H9 (cell line): ENCODE measurements around the gene MRPS26. TPM values are rescaled to one million over a fixed set of nuclear protein-coding genes. Genes with fewer than 3 reads are reported as not detected.
A peak's percentile ranks its signal among the peaks of the same experiment; 100 is the strongest.

Source experiments
- DNase-seq: peaks from one replicate; pipeline ENCODE4 v3.0.0-alpha.2; 2017
- H2AFZ ChIP-seq: one replicate; pipeline ENCODE4 v1.6.1; 2013; ENCODE audit warnings: mild to moderate bottlenecking, low read length, control low read depth, moderate library complexity
- H2AK5ac ChIP-seq: 2 replicates; pipeline ENCODE4 v1.6.1; 2013; ENCODE audit warnings: low read length, control low read depth, mixed read lengths; ENCODE audit not compliant: insufficient read length
- H2BK120ac ChIP-seq: one replicate; pipeline ENCODE4 v1.6.1; 2013; ENCODE audit warnings: low read depth, mild to moderate bottlenecking, low read length, control low read depth, inconsistent platforms; ENCODE audit not compliant: poor library complexity, severe bottlenecking
- H2BK12ac ChIP-seq: 2 replicates; pipeline ENCODE4 v1.6.1; 2013; ENCODE audit warnings: low read length, control low read depth, mixed read lengths, low read depth; ENCODE audit not compliant: insufficient read length
- H2BK15ac ChIP-seq: 2 replicates; pipeline ENCODE4 v1.6.1; 2013; ENCODE audit warnings: low read depth, low read length, control low read depth
- H2BK20ac ChIP-seq: one replicate; pipeline ENCODE4 v1.6.1; 2013; ENCODE audit warnings: low read depth, mild to moderate bottlenecking, low read length, control low read depth, inconsistent platforms; ENCODE audit not compliant: poor library complexity, severe bottlenecking
- H2BK5ac ChIP-seq: 2 replicates; pipeline ENCODE4 v1.6.1; 2013; ENCODE audit warnings: low read length, control low read depth, mixed read lengths; ENCODE audit not compliant: insufficient read length
- H3K14ac ChIP-seq: 2 replicates; pipeline ENCODE4 v1.6.1; 2013; ENCODE audit warnings: low read length, control low read depth; ENCODE audit not compliant: insufficient read depth
- H3K18ac ChIP-seq: 2 replicates; pipeline ENCODE4 v1.6.1; 2013; ENCODE audit warnings: low read depth, mild to moderate bottlenecking, mixed read lengths, low read length, control low read depth; ENCODE audit not compliant: insufficient read length
- H3K23ac ChIP-seq: 2 replicates; pipeline ENCODE4 v1.6.1; 2013; ENCODE audit warnings: low read length, control low read depth, mixed read lengths, low read depth; ENCODE audit not compliant: insufficient read length
- H3K23me2 ChIP-seq: 2 replicates; pipeline ENCODE4 v1.6.1; 2013; ENCODE audit warnings: low read depth, mild to moderate bottlenecking, mixed read lengths, low read length, control low read depth; ENCODE audit not compliant: insufficient read length, poor library complexity, severe bottlenecking
- H3K27ac ChIP-seq: 2 replicates; pipeline ENCODE4 v1.5.1; 2013; ENCODE audit warnings: low read length, control low read depth, mixed read lengths, low read depth; ENCODE audit not compliant: insufficient read length
- H3K27me3 ChIP-seq: 2 replicates; pipeline ENCODE4 v1.6.1; 2013; ENCODE audit warnings: low read length, control low read depth, inconsistent platforms; ENCODE audit not compliant: insufficient read depth
- H3K4ac ChIP-seq: 2 replicates; pipeline ENCODE4 v1.6.1; 2013; ENCODE audit warnings: low read depth, mild to moderate bottlenecking, control low read depth, inconsistent platforms, low read length, moderate library complexity
- H3K4me1 ChIP-seq: 2 replicates; pipeline ENCODE4 v1.6.1; 2013; ENCODE audit warnings: low read length, control low read depth, inconsistent platforms; ENCODE audit not compliant: insufficient read depth
- H3K4me2 ChIP-seq: 2 replicates; pipeline ENCODE4 v1.6.1; 2013; ENCODE audit warnings: low read length, control low read depth, mixed read lengths; ENCODE audit not compliant: insufficient read length, insufficient read depth
- H3K56ac ChIP-seq: 2 replicates; pipeline ENCODE4 v1.6.1; 2013; ENCODE audit warnings: low read depth, mild to moderate bottlenecking, mixed read lengths, low read length, control low read depth; ENCODE audit not compliant: insufficient read length
- H3K79me1 ChIP-seq: 2 replicates; pipeline ENCODE4 v1.6.1; 2013; ENCODE audit warnings: low read depth, mild to moderate bottlenecking, moderate library complexity, low read length, control low read depth, inconsistent platforms; ENCODE audit not compliant: insufficient read depth, poor library complexity, severe bottlenecking
- H3K79me2 ChIP-seq: 2 replicates; pipeline ENCODE4 v1.6.1; 2013; ENCODE audit warnings: low read length, control low read depth, inconsistent platforms; ENCODE audit not compliant: insufficient read depth
- H3K9ac ChIP-seq: 2 replicates; pipeline ENCODE4 v1.6.1; 2013; ENCODE audit warnings: low read length, control low read depth, mixed read lengths; ENCODE audit not compliant: insufficient read length; ENCODE audit errors: extremely low read depth
- H3K9me3 ChIP-seq: one replicate; pipeline ENCODE4 v1.6.1; 2013; ENCODE audit warnings: low read depth, low read length, inconsistent platforms; ENCODE audit not compliant: control insufficient read depth
- H3T11ph ChIP-seq: one replicate; pipeline ENCODE4 v1.6.1; 2013; ENCODE audit warnings: mild to moderate bottlenecking, low read length, control low read depth, inconsistent platforms
- H4K20me1 ChIP-seq: one replicate; pipeline ENCODE4 v1.6.1; 2013; ENCODE audit not compliant: control insufficient read depth, insufficient read length, insufficient read depth
- H4K5ac ChIP-seq: 2 replicates; pipeline ENCODE4 v1.6.1; 2013; ENCODE audit warnings: low read depth, mild to moderate bottlenecking, mixed read lengths, low read length, control low read depth; ENCODE audit not compliant: insufficient read length
- H4K8ac ChIP-seq: replicated peaks from 2 replicates; pipeline ENCODE4 v1.6.1; 2013; ENCODE audit warnings: low read length, control low read depth, mixed read lengths, low read depth; ENCODE audit not compliant: insufficient read length
- H4K91ac ChIP-seq: 2 replicates; pipeline ENCODE4 v1.6.1; 2013; ENCODE audit warnings: low read depth, mild to moderate bottlenecking, moderate library complexity, mixed read lengths, low read length, control low read depth; ENCODE audit not compliant: insufficient read length
- H3K27ac Mint-ChIP-seq, 3 experiments: 2 replicates in 2 of 3; 3 replicates in 1 of 3; pipeline ENCODE4 v1.8.0; 2020 to 2021; ENCODE audit warnings: mixed read lengths in 3 of 3, mild to moderate bottlenecking in 1 of 3, moderate library complexity in 1 of 3
- H3K27me3 Mint-ChIP-seq: 2 replicates; pipeline ENCODE4 v1.8.0; 2021; ENCODE audit warnings: low read depth, mild to moderate bottlenecking, moderate library complexity, mixed read lengths
- H3K36me3 Mint-ChIP-seq, 3 experiments: 2 replicates in 2 of 3; 3 replicates in 1 of 3; pipeline ENCODE4 v1.8.0; 2020 to 2021; ENCODE audit warnings: low read depth in 3 of 3, mixed read lengths in 3 of 3; ENCODE audit not compliant: insufficient read depth in 1 of 3
- H3K4me1 Mint-ChIP-seq, 2 experiments: 2 replicates each; pipeline ENCODE4 v1.8.0; 2020; ENCODE audit warnings: mixed read lengths in 2 of 2
- H3K4me3 Mint-ChIP-seq, 2 experiments: 2 replicates in 1 of 2; 3 replicates in 1 of 2; pipeline ENCODE4 v1.8.0; 2020 to 2021; ENCODE audit warnings: mild to moderate bottlenecking in 2 of 2, mixed read lengths in 2 of 2, moderate library complexity in 1 of 2
- H3K9me3 Mint-ChIP-seq, 2 experiments: 2 replicates in 1 of 2; 3 replicates in 1 of 2; pipeline ENCODE4 v1.8.0; 2020; ENCODE audit warnings: mild to moderate bottlenecking in 2 of 2, mixed read lengths in 2 of 2, moderate library complexity in 1 of 2
- CTCF ChIP-seq: fragments of 200-600 bp; sonication (generic); conservative IDR thresholded peaks from 3 replicates; pipeline ENCODE4 v1.8.0; 2021; ENCODE audit warnings: antibody characterized with exemption, mild to moderate bottlenecking
- WGBS: extraction: QIAGEN DNeasy Blood & Tissue Kit; methylation state at CpG from one replicate; pipeline ENCODE4 v1.1.7; 2013; ENCODE audit warnings: missing lambda C conversion rate, low lambda C conversion rate, mixed read lengths; ENCODE audit not compliant: insufficient read length; ENCODE audit errors: extremely low coverage; 5-methylcytosine and 5-hydroxymethylcytosine counted together
- total RNA-seq: library from RNA; stranded (reverse); gene quantifications from 2 replicates; pipeline ENCODE4 v1.2.1, GENCODE V29; 2021

MRPS26 gene
- total RNA-seq, 1 experiment from 2014 or later: 97.6 TPM

- Mint-ChIP-seq H3K9me3 (no peaks in the 10 kb centered on the region), H3K27me3 (no peaks in the 10 kb centered on the region; the same call in 1 of the 2 replicates), H3K27ac (peak overlapping the region; percentile 76 to 91 (median 78); a peak in 5 of 7 replicates), H3K4me3 (peak overlapping the region in 1 of 2 experiments; percentile 21; a peak in 2 of 5 replicates), H3K4me1 (peaks cover 21 to 22% of the 10 kb centered on the region in 2 experiments), H3K36me3 (peaks cover 8 to 41% (median 35%) of the 10 kb centered on the region in 3 experiments; a peak in 6 of 7 replicates)
- Histone ChIP-seq H3K18ac (no peak overlapping the region), H3K27me3 (no peaks in the 10 kb centered on the region), H3K9me3 (no peaks in the 10 kb centered on the region), H2BK12ac (no peak overlapping the region), H3K4me1 (peaks cover 12% of the 10 kb centered on the region; the same call in 1 of the 2 replicates), H2AFZ (no peak overlapping the region), H2BK120ac (no peak overlapping the region), H3K27ac (no peak overlapping the region), H4K8ac (no peak overlapping the region), H3K14ac (peak overlapping the region; percentile 8; the same call in 1 of the 2 replicates), H4K91ac (no peak overlapping the region), H3K23me2 (peaks cover 13% of the 10 kb centered on the region), H3K4me2 (peak overlapping the region; percentile 21), H2BK20ac (no peak overlapping the region), H3K79me1 (no peaks in the 10 kb centered on the region), H2AK5ac (no peak overlapping the region), H4K5ac (no peak overlapping the region), H3K9ac (no peak overlapping the region), H3K56ac (no peak overlapping the region), H2BK5ac (no peak overlapping the region), H2BK15ac (no peak overlapping the region), H3K79me2 (no peaks in the 10 kb centered on the region; the same call in 1 of the 2 replicates), H3T11ph (no peak overlapping the region), H4K20me1 (no peaks in the 10 kb centered on the region), H3K23ac (no peak overlapping the region), H3K4ac (no peak overlapping the region)
- WGBS: no CpG with 5 or more reads among the region's 10 CpGs
- DNase-seq: no peak
- no peak for TF ChIP-seq CTCF
Measured at GRCh38 chr20:3041854-3042409, 3.9 kb upstream of the MRPS26 start.
